ENCODE measurements around the gene PGM5.

The PGM5 gene

GRCh38 chr9:68497629-68498028 lies 141.2 kb downstream of the PGM5 start:
- Histone ChIP-seq H3K9me3 (no peaks in the 10 kb centered on the region), H3K36me3 (no peaks in the 10 kb centered on the region), H3K27ac (no peak overlapping the region), H3K4me3 (ENCODE audit: low read depth in 1 of 2, low read length in 1 of 2) (no peak overlapping the region), H3K4me1 (ENCODE audit: control insufficient read depth in 1 of 2, insufficient read depth in 1 of 2, low read depth in 1 of 2, low read length in 1 of 2) (no peaks in the 10 kb centered on the region), H3K27me3 (no peaks in the 10 kb centered on the region)
- no peak for TF ChIP-seq CTCF (IDR thresholded peaks at IDR 0.05)

- TF ChIP-seq CTCF (IDR thresholded peaks at IDR 0.05), result no peak
Measured at GRCh38 chr9:68498816-68499215, 142.4 kb downstream of the PGM5 start.

GRCh38 chr9:68500457-68501381 lies 144.3 kb downstream of the PGM5 start:
- H3K36me3 ChIP-seq, result no peaks in the 10 kb centered on the region
- H3K4me3 ChIP-seq (ENCODE audit: low read depth in 1 of 2, low read length in 1 of 2), result no peak overlapping the region
- H3K4me1 ChIP-seq (ENCODE audit: control insufficient read depth in 1 of 2, insufficient read depth in 1 of 2, low read depth in 1 of 2, low read length in 1 of 2), result peaks cover under 1 to 5% of the 10 kb centered on the region in 2 experiments
- no peak overlapping the region for H3K27ac ChIP-seq
- no peaks in the 10 kb centered on the region for H3K27me3 ChIP-seq
- no peak for TF ChIP-seq CTCF (IDR thresholded peaks at IDR 0.05)
- H3K9me3 ChIP-seq, result no peaks in the 10 kb centered on the region

More at GRCh38 chr9:68498816-68499215, 142.4 kb downstream of the PGM5 start:
- H3K36me3 ChIP-seq, result no peaks in the 10 kb centered on the region
- no peaks in the 10 kb centered on the region for H3K9me3 ChIP-seq
- no peak overlapping the region for H3K4me3 ChIP-seq (ENCODE audit: low read depth in 1 of 2, low read length in 1 of 2)
- H3K27me3 ChIP-seq, result no peaks in the 10 kb centered on the region
- no peaks in the 10 kb centered on the region for H3K4me1 ChIP-seq (ENCODE audit: control insufficient read depth in 1 of 2, insufficient read depth in 1 of 2, low read depth in 1 of 2, low read length in 1 of 2)
- no peak overlapping the region for H3K27ac ChIP-seq

GRCh38 chr9:68502279-68502678 lies 145.9 kb downstream of the PGM5 start:
- no peak for TF ChIP-seq CTCF (IDR thresholded peaks at IDR 0.05)

GRCh38 chr9:68505681-68506409 lies 149.4 kb downstream of the PGM5 start:
- H3K4me1 ChIP-seq (ENCODE audit: control insufficient read depth in 1 of 2, insufficient read depth in 1 of 2, low read depth in 1 of 2, low read length in 1 of 2), result peaks cover 17 to 27% of the 10 kb centered on the region in 2 experiments
- no peak for TF ChIP-seq CTCF (IDR thresholded peaks at IDR 0.05)
- H3K27me3 ChIP-seq, result no peaks in the 10 kb centered on the region
- H3K27ac ChIP-seq, result peak overlapping the region; percentile 90
- no peaks in the 10 kb centered on the region for H3K36me3 ChIP-seq
- no peak overlapping the region for H3K4me3 ChIP-seq (ENCODE audit: low read depth in 1 of 2, low read length in 1 of 2)
- no peaks in the 10 kb centered on the region for H3K9me3 ChIP-seq

More at GRCh38 chr9:68502279-68502678, 145.9 kb downstream of the PGM5 start:
- Histone ChIP-seq H3K4me3 (ENCODE audit: low read depth in 1 of 2, low read length in 1 of 2) (no peak overlapping the region), H3K9me3 (no peaks in the 10 kb centered on the region), H3K36me3 (no peaks in the 10 kb centered on the region), H3K27ac (no peak overlapping the region), H3K27me3 (no peaks in the 10 kb centered on the region), H3K4me1 (ENCODE audit: control insufficient read depth in 1 of 2, insufficient read depth in 1 of 2, low read depth in 1 of 2, low read length in 1 of 2) (peaks cover 16 to 20% of the 10 kb centered on the region in 2 experiments)
